ENCODE data around the gene SULT2A1. TPM values are rescaled to one million over a fixed set of nuclear protein-coding genes. Genes with fewer than 3 reads are reported as not detected.
"Not testable (repeated sequence)": the region's sequence is repeated elsewhere in the genome, so short reads cannot be mapped to it uniquely, and the experiment has no call there.

The SULT2A1 gene
- polyA plus RNA-seq, 1 donor (not counting 4 experiments of a cell fraction or from before 2014, with no cell fraction given), result not detected

DNA sequence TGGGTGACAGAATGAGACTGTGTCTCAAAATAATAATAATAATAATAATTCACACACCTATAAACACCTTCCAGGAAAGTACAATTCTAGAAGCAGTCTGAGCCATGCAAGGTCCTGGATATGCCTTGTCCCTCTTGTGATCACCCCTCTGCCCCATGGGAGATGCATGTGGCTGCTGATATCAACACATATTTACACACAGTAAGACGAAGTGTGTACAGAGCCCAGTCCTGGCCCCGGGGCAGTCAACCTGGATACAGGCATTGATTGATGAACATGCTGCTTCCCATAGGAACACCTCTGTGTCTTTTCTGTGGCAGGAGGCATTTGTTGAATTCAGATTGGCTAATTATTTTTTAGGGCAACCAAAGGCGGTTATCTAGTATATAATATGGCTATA, 3.2 kb downstream of the SULT2A1 start:
- peaks cover 4% of the 10 kb centered on the region for H3K27me3 ChIP-seq (ENCODE audit: control insufficient read depth, extremely low read depth, insufficient read depth, low read length)
- no peaks in the 10 kb centered on the region for H4K20me1 ChIP-seq (ENCODE audit: control insufficient read depth, extremely low read depth, insufficient read depth, low read length)
- TF ChIP-seq, protein P1, sequence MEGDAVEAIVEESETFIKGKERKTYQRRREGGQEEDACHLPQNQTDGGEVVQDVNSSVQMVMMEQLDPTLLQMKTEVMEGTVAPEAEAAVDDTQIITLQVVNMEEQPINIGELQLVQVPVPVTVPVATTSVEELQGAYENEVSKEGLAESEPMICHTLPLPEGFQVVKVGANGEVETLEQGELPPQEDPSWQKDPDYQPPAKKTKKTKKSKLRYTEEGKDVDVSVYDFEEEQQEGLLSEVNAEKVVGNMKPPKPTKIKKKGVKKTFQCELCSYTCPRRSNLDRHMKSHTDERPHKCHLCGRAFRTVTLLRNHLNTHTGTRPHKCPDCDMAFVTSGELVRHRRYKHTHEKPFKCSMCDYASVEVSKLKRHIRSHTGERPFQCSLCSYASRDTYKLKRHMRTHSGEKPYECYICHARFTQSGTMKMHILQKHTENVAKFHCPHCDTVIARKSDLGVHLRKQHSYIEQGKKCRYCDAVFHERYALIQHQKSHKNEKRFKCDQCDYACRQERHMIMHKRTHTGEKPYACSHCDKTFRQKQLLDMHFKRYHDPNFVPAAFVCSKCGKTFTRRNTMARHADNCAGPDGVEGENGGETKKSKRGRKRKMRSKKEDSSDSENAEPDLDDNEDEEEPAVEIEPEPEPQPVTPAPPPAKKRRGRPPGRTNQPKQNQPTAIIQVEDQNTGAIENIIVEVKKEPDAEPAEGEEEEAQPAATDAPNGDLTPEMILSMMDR (optimal IDR thresholded peaks at IDR 0.05 in 1 of 3, IDR thresholded peaks at IDR 0.05 in 1 of 3, conservative IDR thresholded peaks at IDR 0.05 in 1 of 3; ENCODE audit: extremely low read depth in 1 of 3, insufficient read depth in 2 of 3, low read length in 3 of 3), result no peak
- no peak for TF ChIP-seq EZH2 (IDR thresholded peaks at IDR 0.05; ENCODE audit: low read length)
- H3K27ac ChIP-seq (ENCODE audit: control insufficient read depth, insufficient read depth, low read length), result no peak overlapping the region
- no peaks in the 10 kb centered on the region for H3K4me1 ChIP-seq (ENCODE audit: control insufficient read depth, extremely low read depth, insufficient read depth, low read length)
- dilution Hi-C loops (cut with MboI; ENCODE audit: extremely low pct_ligation_motif_present, low sequenced_read_pairs), result no loop called here
- no peaks in the 10 kb centered on the region for H3K36me3 ChIP-seq (ENCODE audit: control insufficient read depth in 2 of 2, extremely low read depth in 1 of 2, insufficient read depth in 2 of 2, low read length in 2 of 2)
- H2AFZ ChIP-seq (ENCODE audit: control insufficient read depth, low read length), result no peak overlapping the region
- H3K4me2 ChIP-seq (ENCODE audit: control insufficient read depth, extremely low read depth, insufficient read depth, low read depth, low read length), result no peak overlapping the region
- H3K79me2 ChIP-seq (ENCODE audit: control insufficient read depth, insufficient read depth, low read length), result no peaks in the 10 kb centered on the region
- no peaks in the 10 kb centered on the region for H3K9me1 ChIP-seq (ENCODE audit: control insufficient read depth, extremely low read depth, insufficient read depth, low read length)
- no peak for FAIRE-seq
- H3K4me3 ChIP-seq (ENCODE audit: control insufficient read depth in 2 of 3, extremely low read depth in 1 of 3, insufficient read depth in 2 of 3, low read depth in 1 of 3, low read length in 3 of 3), result no peak overlapping the region
- no peaks in the 10 kb centered on the region for H3K9me3 ChIP-seq (ENCODE audit: control insufficient read depth, low read depth, low read length)
- no peak overlapping the region for H3K9ac ChIP-seq (ENCODE audit: control insufficient read depth, extremely low read depth, insufficient read depth, low read length)
- no peak for DNase-seq (ENCODE audit: low read depth, low spot score)

DNA sequence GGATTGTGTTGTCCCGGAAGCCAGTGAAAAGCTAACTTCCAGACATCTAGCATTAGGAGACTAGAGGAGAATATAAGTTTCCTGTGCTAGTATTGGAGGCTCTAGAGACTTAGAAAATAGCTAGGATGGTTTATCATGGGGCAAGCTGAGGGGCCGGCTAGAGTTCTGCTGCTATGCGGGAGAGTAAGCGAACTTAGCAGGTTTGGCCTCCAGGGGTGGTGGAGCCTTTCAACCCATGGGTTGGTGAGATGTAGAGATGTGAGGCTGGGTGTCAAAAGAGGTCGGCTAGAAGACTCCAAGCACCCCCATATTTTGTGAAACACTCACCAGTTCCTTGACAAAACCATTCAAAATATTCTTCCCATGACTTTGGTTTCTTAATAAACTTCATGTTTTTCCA, 4.4 kb downstream of the SULT2A1 start:
- no peaks in the 10 kb centered on the region for H3K4me1 ChIP-seq (ENCODE audit: control insufficient read depth, extremely low read depth, insufficient read depth, low read length)
- H3K9ac ChIP-seq (ENCODE audit: control insufficient read depth, extremely low read depth, insufficient read depth, low read length), result no peak overlapping the region
- FAIRE-seq (no peak), DNase-seq (ENCODE audit: low read depth, low spot score) (no peak)
- H3K4me2 ChIP-seq (ENCODE audit: control insufficient read depth, extremely low read depth, insufficient read depth, low read depth, low read length), result no peak overlapping the region
- no peak for TF ChIP-seq EZH2 (IDR thresholded peaks at IDR 0.05; ENCODE audit: low read length)
- TF ChIP-seq, protein P1 (optimal IDR thresholded peaks at IDR 0.05 in 1 of 3, IDR thresholded peaks at IDR 0.05 in 1 of 3, conservative IDR thresholded peaks at IDR 0.05 in 1 of 3; ENCODE audit: extremely low read depth in 1 of 3, insufficient read depth in 2 of 3, low read length in 3 of 3), result no peak
- peaks cover 4% of the 10 kb centered on the region for H3K27me3 ChIP-seq (ENCODE audit: control insufficient read depth, extremely low read depth, insufficient read depth, low read length)
- no peak overlapping the region for H2AFZ ChIP-seq (ENCODE audit: control insufficient read depth, low read length)
- no peaks in the 10 kb centered on the region for H3K9me3 ChIP-seq (ENCODE audit: control insufficient read depth, low read depth, low read length)
- no peak overlapping the region for H3K4me3 ChIP-seq (ENCODE audit: control insufficient read depth in 2 of 3, extremely low read depth in 1 of 3, insufficient read depth in 2 of 3, low read depth in 1 of 3, low read length in 3 of 3)
- H3K79me2 ChIP-seq (ENCODE audit: control insufficient read depth, insufficient read depth, low read length), result no peaks in the 10 kb centered on the region
- H4K20me1 ChIP-seq (ENCODE audit: control insufficient read depth, extremely low read depth, insufficient read depth, low read length), result no peaks in the 10 kb centered on the region
- no peak overlapping the region for H3K27ac ChIP-seq (ENCODE audit: control insufficient read depth, insufficient read depth, low read length)
- H3K36me3 ChIP-seq (ENCODE audit: control insufficient read depth in 2 of 2, extremely low read depth in 1 of 2, insufficient read depth in 2 of 2, low read length in 2 of 2), result no peaks in the 10 kb centered on the region
- dilution Hi-C loops (cut with MboI; ENCODE audit: extremely low pct_ligation_motif_present, low sequenced_read_pairs), result no loop called here
- H3K9me1 ChIP-seq (ENCODE audit: control insufficient read depth, extremely low read depth, insufficient read depth, low read length), result no peaks in the 10 kb centered on the region

DNA sequence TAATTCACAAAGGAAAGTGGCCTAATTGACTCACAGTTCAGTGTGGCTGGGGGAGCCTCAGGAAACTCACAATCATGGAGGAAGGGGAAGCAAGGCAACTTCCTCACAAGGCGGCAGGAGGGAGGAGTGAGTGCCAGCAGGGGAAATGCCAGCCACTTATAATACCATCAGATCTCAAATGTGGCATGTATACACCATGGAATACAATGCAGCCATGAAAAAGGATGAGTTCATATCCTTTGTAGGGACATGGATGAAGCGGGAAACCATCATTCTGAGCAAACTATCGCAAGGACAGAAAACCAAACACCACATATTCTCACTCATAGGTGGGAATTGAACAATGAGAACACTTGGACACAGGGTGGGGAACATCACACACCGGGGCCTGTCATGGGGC, 6.7 kb downstream of the SULT2A1 start:
- H3K79me2 ChIP-seq (ENCODE audit: control insufficient read depth, insufficient read depth, low read length); H4K20me1 ChIP-seq (ENCODE audit: control insufficient read depth, extremely low read depth, insufficient read depth, low read length); H3K4me1 ChIP-seq (ENCODE audit: control insufficient read depth, extremely low read depth, insufficient read depth, low read length); dilution Hi-C loops (cut with MboI; ENCODE audit: extremely low pct_ligation_motif_present, low sequenced_read_pairs); H3K9me3 ChIP-seq (ENCODE audit: control insufficient read depth, low read depth, low read length); H3K9me1 ChIP-seq (ENCODE audit: control insufficient read depth, extremely low read depth, insufficient read depth, low read length); DNase-seq (ENCODE audit: low read depth, low spot score); H3K4me3 ChIP-seq (ENCODE audit: control insufficient read depth in 2 of 3, extremely low read depth in 1 of 3, insufficient read depth in 2 of 3, low read depth in 1 of 3, low read length in 3 of 3); H2AFZ ChIP-seq (ENCODE audit: control insufficient read depth, low read length); FAIRE-seq; H3K27me3 ChIP-seq (ENCODE audit: control insufficient read depth, extremely low read depth, insufficient read depth, low read length); H3K27ac ChIP-seq (ENCODE audit: control insufficient read depth, insufficient read depth, low read length); H3K4me2 ChIP-seq (ENCODE audit: control insufficient read depth, extremely low read depth, insufficient read depth, low read depth, low read length); H3K9ac ChIP-seq (ENCODE audit: control insufficient read depth, extremely low read depth, insufficient read depth, low read length); H3K36me3 ChIP-seq (ENCODE audit: control insufficient read depth in 2 of 2, extremely low read depth in 1 of 2, insufficient read depth in 2 of 2, low read length in 2 of 2): not testable (repeated sequence)
